GM12892 (cell line): ENCODE results near the gene MYBPC2.

Source experiments
- POLR2AphosphoS5 ChIP-seq: IDR thresholded peaks from 2 replicates; pipeline ENCODE4 v1.6.1; 2011; ENCODE audit warnings: low read depth, low read length, control low read depth
- TAF1 ChIP-seq: IDR thresholded peaks from 2 replicates; pipeline ENCODE4 v1.6.1; 2011; ENCODE audit warnings: low read depth, mild to moderate bottlenecking, control low read depth, low read length, borderline replicate concordance

DNA sequence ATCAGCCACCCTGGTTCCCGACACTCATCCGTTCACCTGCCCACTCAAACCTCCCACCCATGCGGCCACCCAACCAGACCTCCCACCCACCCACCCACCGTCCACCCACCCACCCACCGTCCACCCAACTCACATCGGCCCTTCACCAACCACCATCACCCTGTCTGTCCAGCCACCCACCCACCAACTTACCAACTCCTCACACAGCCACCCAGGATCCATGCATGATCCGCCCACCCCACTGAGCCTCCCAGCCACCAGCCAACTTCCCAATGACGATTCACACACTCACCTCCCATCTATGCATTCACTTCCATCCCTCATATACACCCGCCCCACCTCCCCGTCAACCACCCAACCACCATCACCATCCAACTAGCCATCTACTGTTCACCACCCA, 74.0 kb downstream of the MYBPC2 start:
- TF ChIP-seq TAF1 = no peak
- TF ChIP-seq POLR2AphosphoS5 = no peak
